ENCODE results near the gene PTER.

Gene PTER

DNA sequence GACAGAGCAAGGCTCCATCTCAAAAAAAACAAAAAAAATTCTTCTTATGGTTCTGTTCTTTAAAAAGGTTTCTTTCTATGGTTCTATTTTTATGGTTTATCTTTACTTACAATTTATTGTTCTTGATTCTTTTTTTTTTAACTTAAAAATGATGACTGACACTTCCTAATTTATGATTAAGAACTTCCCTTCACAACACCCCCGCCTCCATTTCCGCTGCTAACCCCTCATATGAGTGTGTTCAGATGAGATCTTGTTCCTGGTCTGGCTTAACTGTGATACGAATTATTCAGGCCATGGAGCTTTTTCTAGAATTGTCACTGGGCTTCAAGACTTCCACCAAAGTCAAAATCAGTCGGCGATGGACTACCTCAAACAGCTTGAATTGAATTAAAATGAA, 33.9 kb downstream of the PTER start:
- no peak for DNase-seq

DNA sequence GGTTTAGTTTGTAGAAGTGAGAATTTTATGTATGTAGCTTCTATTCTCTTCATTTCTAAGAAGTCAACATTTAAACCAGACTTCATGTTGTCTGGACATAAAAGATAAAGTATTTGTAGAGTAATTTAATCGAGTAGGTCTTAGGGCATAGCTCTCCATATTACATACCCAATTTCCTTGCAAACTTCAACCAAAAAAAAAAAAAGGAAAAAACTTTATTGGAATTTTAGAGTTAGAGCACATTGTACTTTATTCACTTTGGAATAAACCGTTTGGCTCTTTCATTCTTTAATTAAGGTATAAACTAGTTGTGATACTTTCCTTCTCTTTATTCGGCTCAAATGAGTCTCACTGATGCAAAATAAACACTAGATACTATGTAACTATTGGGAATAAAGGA, 36.0 kb downstream of the PTER start:
- DNase-seq, result no peak

DNA sequence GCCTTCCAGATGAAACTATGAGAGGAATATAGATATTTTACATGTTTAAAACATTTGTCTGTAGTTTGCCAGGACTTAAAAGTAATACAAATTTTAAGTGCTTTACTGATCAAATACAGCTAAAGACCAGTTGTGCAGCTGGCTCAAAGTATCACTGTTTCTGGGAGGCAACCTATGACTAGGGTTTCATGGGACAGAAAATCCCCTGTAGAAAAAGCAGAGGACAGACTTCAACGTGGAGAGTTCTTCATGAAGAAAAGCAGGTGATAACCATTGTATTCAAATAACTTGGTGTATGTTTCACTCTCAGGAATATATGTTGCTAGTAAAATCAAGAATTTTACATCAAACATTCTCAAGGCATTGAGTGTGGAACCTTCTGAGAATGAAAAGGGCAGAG, 40.9 kb downstream of the PTER start:
- no peak for DNase-seq

DNA sequence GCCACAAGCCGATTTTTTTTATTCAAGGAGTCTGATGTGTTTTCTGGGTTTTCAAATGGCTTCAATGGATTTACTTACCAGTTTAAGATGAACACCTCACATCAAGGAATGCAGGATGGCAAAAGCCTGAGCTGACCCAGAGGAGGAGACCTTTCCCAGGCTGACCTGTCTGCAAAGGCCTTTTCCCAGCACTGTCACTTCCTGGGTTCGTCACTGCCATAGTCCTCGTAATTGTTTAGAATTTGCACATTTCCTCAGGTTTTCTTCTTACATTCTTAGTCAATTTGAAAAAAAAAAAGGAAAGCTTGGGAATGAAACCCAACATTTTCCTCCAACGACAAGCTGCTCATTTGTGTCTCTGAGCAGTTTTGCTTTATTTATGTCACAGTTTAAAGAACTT, 42.0 kb downstream of the PTER start:
- peak in 1 of 58 donors; percentile 0 for DNase-seq

DNA sequence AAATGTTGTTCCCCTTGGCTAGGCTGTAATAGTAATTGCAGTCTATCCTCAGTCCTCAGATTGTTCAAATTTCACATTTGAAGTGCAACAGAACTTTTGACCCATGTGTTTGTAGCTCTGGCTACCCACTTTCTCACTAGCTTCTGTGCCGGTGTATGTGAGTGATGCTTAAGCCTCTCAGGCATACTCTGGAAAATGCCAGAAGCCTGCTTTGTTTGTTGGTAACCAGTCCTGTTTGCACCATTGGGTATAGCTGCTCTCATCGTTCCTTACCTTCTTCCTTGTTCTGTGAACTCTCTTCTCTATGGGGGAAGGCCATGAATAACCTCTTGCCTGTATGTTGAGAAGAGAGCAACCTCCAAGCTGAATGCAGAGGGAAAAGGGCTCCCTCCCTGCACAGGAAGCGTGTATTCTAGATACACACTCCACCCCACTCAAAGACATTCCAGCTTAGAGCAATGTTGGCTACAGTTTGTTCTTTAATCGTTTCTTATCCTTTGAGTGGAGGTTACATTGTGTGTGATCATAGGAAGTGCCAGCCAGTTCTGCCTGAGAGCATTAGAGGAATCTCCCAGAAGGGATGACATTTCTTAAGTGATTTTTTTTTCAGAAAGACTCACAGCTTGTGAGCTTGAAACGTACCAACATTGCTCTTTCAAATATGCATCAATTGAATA, 44.4 kb downstream of the PTER start:
- no peak for DNase-seq

DNA sequence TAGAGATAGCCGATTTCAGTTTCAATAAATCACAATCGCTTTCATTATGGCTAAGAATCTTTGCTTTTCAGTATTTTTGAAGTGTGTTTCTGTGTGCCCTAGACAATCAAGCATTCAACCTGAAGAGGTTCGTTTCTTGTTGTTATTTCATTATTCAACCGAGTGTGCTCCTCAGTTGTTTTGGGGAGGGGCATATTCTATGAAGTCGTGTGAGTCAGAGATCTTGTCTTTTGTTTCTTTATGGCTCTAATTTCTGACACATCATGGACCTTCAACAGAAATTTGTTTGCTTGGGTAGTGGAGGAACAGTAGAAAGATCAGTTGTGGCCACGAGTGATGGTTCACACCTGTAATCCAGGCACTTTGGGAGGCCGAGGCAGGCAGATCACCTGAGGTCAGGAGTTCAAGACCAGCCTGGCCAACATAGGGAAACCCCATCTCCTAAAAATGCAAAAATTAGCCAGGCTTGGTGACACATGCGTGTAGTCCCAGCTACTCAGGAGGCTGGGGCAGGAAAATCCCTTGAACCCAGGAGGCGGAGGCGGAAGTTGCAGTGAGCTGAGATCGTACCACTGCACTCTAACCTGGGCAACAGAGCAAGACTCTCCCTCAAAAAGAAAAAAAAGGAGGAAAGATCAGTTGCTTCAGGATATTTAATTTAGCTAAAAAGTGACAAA, 46.6 kb downstream of the PTER start:
- DNase-seq, result no peak

DNA sequence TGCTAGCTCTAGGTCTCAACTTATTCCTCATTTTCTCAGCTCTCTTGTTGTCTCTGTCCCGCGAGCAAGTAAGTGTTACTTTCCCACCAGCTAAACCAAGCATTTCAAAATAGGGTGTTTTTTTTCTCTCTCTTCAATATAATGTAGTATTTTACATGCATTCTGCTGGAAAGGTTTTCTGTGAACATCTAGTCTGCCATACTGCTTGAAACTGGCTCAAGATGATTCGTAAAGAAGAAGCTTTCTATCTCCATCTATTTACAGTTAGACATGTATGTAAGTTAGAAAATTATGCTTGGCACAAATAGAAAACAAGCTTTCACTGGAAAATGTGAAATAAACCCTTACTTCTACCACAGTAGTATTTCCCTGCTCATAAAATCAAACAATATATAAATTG, 53.7 kb downstream of the PTER start:
- DNase-seq, result no peak

DNA sequence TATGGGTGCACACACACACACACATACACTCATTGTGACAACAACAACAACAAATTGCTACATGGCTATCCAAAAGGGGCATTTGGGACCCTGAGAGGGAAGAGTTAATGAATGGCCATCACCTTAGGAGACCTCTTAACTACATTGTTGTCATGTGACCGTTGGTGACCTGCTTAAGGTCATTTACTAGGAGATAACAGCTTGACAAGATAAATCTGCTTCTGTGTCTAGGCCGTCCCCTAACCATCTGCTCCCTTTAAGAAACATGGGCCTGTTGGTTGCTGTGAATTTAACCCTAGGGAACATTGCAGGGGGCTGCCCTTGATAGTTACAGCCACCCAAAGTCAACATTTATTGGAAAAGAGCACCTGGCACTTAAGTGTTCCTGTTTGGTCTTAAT, 55.1 kb downstream of the PTER start:
- no peak for DNase-seq

DNA sequence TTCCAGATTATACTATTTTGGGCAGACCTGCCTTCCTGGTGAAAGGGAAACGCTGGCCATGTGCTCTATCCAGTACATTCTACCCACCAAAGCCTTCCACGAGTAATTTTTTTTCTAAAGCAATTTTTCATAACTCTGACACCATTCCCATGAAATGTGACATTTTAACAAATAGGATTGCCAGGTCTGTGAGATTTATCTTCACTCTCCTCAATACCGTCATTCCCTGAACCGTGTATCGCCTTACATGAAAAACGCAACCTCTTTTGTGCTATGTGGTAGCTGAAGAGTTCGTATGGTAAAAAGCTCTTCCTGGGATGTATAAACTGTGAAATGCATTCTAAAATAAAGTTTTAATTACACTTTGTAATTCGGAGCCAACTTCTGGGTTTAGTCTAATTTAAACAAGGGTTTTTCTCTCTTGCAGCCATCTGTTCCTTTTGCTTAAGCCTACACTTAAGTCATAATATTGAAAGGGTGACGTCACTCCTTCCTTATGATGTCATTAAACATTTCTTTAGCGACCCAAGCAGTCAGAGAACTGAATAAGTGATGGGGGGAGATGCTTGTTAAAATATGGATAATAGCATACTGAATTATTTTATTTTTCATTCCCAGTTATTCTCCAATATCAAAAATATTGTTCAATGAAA, 57.2 kb downstream of the PTER start:
- no peak for DNase-seq

DNA sequence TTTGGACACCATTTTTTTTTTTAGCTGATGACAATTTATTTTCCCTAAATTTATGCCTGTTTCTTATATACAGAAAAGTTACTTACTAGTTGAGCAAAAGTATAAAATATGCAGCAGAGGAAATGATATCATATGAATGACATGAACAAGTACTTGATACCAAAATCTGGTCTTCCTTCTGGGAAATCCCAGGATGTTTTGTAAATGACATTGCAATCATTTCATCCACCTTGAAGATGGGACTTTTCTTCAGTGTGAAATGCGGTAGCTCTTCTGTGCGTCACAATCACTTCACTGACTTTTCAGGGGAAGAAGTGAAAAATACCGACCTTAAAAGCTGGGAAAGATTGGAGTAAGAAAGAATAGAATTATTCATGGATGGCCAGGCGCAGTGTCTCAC, 61.1 kb downstream of the PTER start:
- DNase-seq, result no peak

DNA sequence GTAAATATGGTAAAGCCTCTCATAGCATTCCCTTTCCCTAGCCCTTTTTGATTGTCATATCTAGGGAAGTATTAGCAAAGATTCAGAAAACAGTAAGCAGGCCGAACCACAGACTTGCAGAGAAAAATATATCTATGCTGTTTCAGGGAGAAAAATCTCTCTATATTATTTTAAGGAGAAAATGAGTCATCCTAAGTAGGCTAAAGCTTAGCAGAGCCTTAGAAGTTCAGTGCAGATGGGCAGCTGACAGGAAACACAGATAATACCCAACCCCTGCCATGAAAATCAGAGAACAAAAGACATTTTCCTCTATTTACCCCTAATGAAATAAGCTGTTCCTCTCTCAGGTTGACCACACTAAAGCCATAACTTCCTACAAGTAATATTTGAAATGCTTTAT, 68.4 kb downstream of the PTER start:
- peak in 1 of 58 donors; percentile 1 for DNase-seq

DNA sequence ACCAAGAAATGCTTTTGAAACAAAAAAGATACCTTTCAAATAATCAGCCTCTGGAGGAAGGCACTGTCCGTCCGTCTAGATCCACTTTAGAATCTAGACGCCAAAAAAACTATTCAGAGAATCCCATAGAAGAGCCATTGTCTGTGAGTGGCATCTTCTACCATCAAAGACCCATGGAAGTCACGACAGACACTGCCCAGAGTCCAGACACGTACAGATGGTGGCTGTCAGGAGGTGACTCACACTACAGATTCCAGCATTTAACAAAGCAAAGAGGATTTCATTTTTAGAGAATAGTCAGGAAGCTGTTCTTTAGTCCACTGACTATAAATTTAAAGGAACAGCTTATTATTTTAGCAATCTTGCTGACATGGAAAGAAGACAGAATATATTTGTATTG, 73.2 kb downstream of the PTER start:
- no peak for DNase-seq

DNA sequence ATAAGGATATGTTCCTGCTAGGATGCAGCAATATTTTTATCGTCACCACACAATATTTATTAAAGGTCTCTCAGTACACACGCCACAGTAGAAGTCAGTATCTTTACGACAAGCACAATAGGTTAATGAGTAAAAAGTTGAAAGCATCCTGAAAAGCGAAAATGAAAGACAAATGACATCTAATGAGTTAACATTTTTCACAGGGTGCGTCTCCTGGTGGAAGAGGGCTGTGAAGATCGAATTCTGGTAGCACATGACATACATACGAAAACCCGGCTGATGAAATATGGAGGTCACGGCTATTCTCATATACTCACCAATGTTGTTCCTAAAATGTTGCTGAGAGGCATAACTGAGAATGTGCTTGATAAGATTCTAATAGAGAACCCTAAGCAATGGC, 74.0 kb downstream of the PTER start:
- DNase-seq, result no peak

DNA sequence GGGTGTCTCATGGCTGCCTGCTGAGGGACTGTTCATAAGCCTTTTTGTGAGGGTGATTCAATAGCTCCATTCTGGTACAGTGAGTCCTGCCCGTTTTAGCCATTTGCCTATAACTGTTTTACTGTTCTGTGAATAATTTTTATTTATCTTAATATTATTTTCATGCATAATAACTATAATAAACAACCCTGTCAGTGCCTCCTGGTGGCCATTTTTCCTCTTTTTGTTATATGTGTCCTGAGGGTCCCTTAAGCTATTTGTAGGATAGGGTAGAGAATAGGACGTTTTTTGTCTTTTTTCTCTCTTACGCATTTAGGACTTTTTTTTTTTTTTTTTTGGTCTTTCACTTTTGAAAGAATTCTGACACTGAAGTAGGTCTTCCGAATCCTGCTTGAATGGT, 82.0 kb downstream of the PTER start:
- DNase-seq, result no peak

DNA sequence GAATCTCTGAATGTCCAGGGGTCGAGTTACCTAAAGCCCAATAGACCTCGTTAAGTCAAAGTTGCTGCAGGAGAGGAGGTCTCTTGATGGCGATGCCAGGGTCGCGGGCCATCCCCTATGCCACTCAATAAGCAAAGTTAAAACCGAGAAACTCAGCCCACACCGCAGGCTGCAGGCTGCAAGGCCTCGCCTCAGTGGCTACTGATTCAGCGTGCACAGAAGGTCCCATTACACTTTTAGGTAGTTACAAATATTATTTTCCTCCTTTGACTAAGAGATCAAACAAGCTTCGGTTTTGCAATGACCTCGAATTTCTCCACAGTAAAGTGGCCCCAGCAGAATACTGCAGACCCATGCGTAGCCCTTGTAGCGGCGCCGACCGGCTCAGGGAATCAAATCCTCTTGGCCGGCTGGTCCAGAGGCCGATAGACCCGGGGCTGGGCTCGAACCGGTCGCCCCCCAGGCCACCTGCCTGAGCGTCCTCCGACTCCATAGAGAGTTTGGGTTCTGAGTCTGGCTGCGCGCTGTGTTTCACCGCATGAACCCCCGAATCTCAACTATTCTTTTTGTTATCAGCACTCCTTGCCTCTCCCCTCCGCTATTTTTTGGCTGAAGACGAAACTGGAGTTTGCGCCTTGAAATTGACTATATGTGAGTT, 82.6 kb downstream of the PTER start:
- DNase-seq, result peak in 1 of 58 donors; percentile 20

DNA sequence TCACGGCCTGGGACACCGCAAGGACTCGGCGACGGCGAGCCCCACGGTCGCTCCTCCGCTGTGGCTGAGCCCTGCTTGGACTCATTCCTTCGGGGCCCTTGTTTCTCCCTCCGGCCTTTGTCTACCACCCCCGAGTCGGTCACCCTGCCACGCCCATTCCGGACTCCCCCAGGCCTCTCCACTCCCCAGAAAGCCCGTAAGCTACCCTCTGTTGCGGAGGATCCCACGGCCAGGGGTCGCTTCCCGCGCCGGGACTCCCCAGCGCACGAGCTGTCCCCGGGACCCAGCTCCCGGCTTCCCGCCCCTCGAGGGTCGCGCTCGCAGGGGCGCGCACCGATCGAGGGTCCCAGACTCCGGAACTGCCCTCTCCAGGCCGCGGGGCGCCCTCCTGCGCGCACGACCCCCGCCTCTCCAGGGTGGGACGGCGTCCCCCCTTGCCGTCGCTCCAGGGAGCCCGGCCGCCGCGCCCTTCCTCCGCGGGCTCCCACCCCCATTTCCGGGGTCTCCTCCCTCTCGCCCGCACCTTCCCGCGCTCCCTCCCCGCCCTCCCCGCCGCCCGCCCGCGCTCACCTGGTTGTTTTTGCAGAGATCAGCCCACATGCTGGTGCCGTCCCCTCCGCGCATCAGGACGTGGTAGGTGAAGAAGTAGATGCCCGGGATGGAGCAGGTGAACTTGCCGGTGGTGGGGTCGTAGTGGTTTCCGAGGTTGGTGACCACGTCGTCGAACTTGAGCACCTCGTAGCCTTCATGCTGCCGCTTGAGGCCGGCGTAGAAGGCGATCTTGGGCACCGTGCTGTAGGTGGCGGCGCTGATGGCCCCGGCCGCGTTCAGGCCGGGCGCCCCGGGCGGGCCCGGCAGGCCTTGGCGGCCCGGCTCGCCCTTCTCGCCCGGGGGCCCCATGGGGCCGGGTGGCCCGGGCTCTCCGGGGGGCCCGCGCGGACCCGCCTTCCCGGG, 83.4 kb downstream of the PTER start:
- DNase-seq, result no peak

DNA sequence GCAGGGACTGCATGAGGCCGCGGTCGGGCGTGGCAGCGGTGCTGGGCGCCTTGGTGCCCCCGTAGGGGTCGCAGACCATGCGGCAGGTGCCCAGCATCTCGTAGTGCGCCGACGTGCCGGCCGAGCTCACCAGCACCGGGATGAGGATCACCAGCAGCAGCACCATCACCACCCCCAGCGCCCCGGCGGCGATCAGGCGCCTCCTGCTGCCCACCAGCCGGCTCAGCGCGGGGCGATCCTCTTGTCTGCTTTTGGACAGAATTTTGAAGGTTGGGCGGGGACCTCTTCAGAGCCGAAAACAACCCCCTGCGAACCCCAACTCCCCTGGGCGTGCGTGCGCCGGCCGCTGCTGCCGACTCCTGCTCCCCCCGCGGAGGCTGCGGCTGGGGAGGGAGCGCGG, 84.1 kb downstream of the PTER start:
- peak in 4 of 58 donors; percentile 7 to 36 (median 10) for DNase-seq

DNA sequence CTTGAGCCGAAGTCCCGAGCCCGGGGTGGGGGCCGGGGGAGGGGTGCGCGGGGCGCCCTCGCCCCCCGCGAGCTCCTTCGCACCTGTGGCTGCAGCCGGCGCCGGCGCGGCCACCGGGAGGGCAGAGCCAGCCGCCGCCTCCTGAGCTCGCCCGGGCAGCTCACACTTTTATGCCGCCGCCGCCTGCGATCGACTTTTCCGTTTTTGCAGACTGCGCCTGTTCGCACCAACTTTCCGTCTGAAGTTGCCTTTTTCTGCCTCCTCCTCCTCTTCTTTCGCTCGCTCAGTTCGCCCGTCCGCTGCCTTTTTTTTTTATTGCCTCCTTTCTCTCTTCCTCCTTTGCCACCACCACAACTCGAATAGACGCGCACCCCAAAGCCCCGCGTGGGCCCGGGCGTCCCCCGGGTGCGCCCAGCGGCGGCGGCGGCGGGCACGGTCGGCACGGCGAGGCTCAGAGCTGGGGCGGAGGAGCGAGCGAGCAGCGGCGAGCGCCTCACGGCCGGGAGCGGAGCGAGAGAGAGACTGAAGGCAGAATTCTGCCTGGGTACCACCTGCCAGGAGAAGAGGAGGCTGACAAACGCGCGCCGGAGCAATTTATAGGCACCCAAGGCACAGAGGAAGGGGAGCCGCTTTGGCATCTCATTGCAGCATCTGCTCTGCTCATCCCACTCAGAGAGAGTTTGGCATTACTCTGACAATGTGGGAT, 84.7 kb downstream of the PTER start, which contains the start of gene C1QL3:
Gene C1QL3 (minus strand): TSS at position 569 of the 706 bp plus-strand sequence. CDS start 814 bp downstream, outside the sequence.
- DNase-seq, result peak in 44 of 58 donors; percentile 5 to 76 (median 38)

DNA sequence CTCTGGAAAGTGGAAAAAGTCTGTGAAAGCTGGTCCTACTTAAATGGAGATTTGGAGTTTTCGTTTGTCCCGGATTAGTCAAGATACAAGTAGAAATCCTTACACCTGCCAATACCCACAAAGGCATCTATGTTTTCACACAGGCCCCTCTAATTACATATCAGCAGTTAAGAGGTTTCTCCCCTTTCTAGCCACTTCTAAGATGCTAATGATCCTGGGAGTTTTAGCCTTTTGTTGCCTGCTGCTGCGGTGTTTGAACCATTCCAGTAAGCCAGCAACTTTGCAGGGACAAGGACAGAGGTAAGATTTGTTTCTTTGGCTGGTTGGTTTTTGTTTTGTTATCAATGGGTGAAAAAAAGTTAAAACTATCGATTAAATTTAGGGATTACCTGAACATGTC, 90.6 kb downstream of the PTER start:
- no peak for DNase-seq

DNA sequence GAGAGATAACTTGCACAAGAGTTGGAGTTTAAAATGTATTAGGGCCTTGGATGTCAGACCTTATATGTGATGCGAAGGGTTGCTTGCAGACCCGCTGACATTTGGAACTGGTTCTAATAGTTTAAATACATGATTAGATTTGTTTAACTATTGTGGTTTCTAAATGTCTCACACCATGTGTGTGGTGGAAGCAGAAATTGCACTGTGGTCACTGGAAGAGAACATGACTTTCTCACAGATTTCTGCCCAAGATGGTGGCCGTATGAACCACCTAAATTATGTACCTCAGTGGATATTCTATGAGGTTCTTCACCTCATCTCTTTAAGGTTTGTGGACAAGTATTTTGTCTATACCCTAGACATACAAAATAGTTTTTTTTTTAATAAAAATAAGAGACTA, 93.0 kb downstream of the PTER start:
- no peak for DNase-seq

All from anterior cingulate cortex (tissue), 58 donors.